K562 (cell line): ENCODE measurements around the gene RABGAP1L. TPM values are rescaled to one million over a fixed set of nuclear protein-coding genes. Genes with fewer than 3 reads are reported as not detected.
A peak's percentile ranks its signal among the peaks of the same experiment; 100 is the strongest.

Experiments
- CBFA2T3 ChIP-seq: fragments of 450-650 bp; IDR thresholded peaks from 2 replicates; pipeline ENCODE4 v1.6.1; 2017
- CREB3L1 ChIP-seq: fragments of 450-650 bp; IDR thresholded peaks from 2 replicates; pipeline ENCODE4 v1.6.1; 2014; ENCODE audit warnings: low read depth, mild to moderate bottlenecking, moderate library complexity, borderline replicate concordance
- CTBP1 ChIP-seq: fragments of 450-650 bp; IDR thresholded peaks from 2 replicates; pipeline ENCODE4 v1.6.1; 2016; ENCODE audit warnings: borderline replicate concordance
- DPF2 ChIP-seq: fragments of 450-650 bp; IDR thresholded peaks from 2 replicates; pipeline ENCODE4 v1.6.1; 2016
- HNRNPLL ChIP-seq: fragments of 200-400 bp; formaldehyde crosslinking; IDR thresholded peaks from 2 replicates; pipeline ENCODE4 v1.6.1; 2017; ENCODE audit warnings: low read length, low read depth, mild to moderate bottlenecking; ENCODE audit not compliant: poor library complexity, severe bottlenecking
- IRF1 ChIP-seq: sonication (generic); formaldehyde crosslinking; IDR thresholded peaks from 2 replicates; pipeline ENCODE4 v1.8.0; 2022; ENCODE audit warnings: missing genetic modification reagents, mild to moderate bottlenecking, borderline replicate concordance
- KLF16 ChIP-seq: IDR thresholded peaks from 2 replicates; pipeline ENCODE4 v1.6.1; 2016; ENCODE audit warnings: antibody characterized with exemption
- MAFG ChIP-seq: fragments of 450-650 bp; conservative IDR thresholded peaks from 2 replicates; pipeline ENCODE4 v1.6.1; 2016; ENCODE audit warnings: missing genetic modification characterization, missing compliant biosample characterization
- MTA1 ChIP-seq: fragments of 450-650 bp; IDR thresholded peaks from 2 replicates; pipeline ENCODE4 v1.6.1; 2017; ENCODE audit warnings: borderline replicate concordance
- MXI1 ChIP-seq: IDR thresholded peaks from 2 replicates; pipeline ENCODE4 v1.6.1; 2011; ENCODE audit warnings: low read depth, mild to moderate bottlenecking, improper control_type of control experiment, low read length
- MYNN ChIP-seq, 2 experiments: sonication (generic); formaldehyde crosslinking in 1 of 2; IDR thresholded peaks; 2 replicates each; pipeline versions ENCODE4 v1.5.0 to v1.6.1; 2016 to 2020; ENCODE audit warnings: antibody characterized with exemption in 1 of 2, missing genetic modification reagents in 1 of 2
- NFE2 ChIP-seq: IDR thresholded peaks from 2 replicates; pipeline ENCODE4 v1.6.1; 2014; ENCODE audit warnings: antibody characterized with exemption, low read depth
- RCOR1 ChIP-seq, 2 experiments: IDR thresholded peaks; 2 replicates each; pipeline ENCODE4 v1.6.1; 2012; ENCODE audit warnings: low read depth in 2 of 2, low read length in 2 of 2, borderline replicate concordance in 1 of 2, improper control_type of control experiment in 1 of 2
- SOX6 ChIP-seq: fragments of 450-650 bp; IDR thresholded peaks from 2 replicates; pipeline ENCODE4 v1.6.1; 2014; ENCODE audit warnings: mild to moderate bottlenecking
- TCF3 ChIP-seq: sonication (generic); formaldehyde crosslinking; IDR thresholded peaks from 2 replicates; pipeline ENCODE4 v1.4.0; 2020; ENCODE audit warnings: mild to moderate bottlenecking, missing genetic modification reagents
- ZBTB11 ChIP-seq, 3 experiments: fragments of 200-800 bp in 1 of 3; fragments of 250-450 bp in 1 of 3; fragments of 450-650 bp in 1 of 3; sonication (Bioruptor Pico) in 1 of 3; sonication (Bioruptor generic) in 1 of 3; formaldehyde crosslinking in 1 of 3; IDR thresholded peaks; 2 replicates each; pipeline versions ENCODE4 v1.6.1 to v1.8.0; 2016 to 2022; ENCODE audit warnings: mild to moderate bottlenecking in 2 of 3, missing genetic modification characterization in 2 of 3, missing compliant biosample characterization in 1 of 3, moderate library complexity in 1 of 3
- ZBTB7A ChIP-seq: IDR thresholded peaks from 2 replicates; pipeline ENCODE4 v1.6.1; 2011; ENCODE audit warnings: low read depth, mild to moderate bottlenecking, low read length, moderate library complexity, borderline replicate concordance; ENCODE audit not compliant: control insufficient read depth
- ZNF174 ChIP-seq: fragments of 250-450 bp; sonication (Bioruptor Pico); IDR thresholded peaks from 2 replicates; pipeline ENCODE4 v1.4.0; 2020; ENCODE audit warnings: mild to moderate bottlenecking
- ZNF592 ChIP-seq: fragments of 450-650 bp; IDR thresholded peaks from 2 replicates; pipeline ENCODE4 v1.6.1; 2017; ENCODE audit warnings: antibody characterized with exemption, mild to moderate bottlenecking
- polyA plus RNA-seq, 8 experiments: library from polyadenylated mRNA; depleted of rRNA in 4 of 8; stranded (reverse) in 5 of 8; unstranded in 3 of 8; fragments of >200 nt; fragmentation: Nextera tagmentation in 2 of 8; fragmentation: Illumina TruSeq in 1 of 8; extraction: Ambion mirVana in 2 of 8; extraction: Trizol in 1 of 8; gene quantifications; 2 replicates each; pipeline versions ENCODE4 v1.2.1 to v1.2.3, GENCODE V29; 2011 to 2014; ENCODE audit warnings: inconsistent platforms in 1 of 8, missing spikeins in 1 of 8
- total RNA-seq, 7 experiments: library from RNA; depleted of rRNA in 6 of 7; stranded (reverse); fragments of >200 nt in 6 of 7; fragmentation: Illumina TruSeq in 2 of 7; extraction: Trizol in 2 of 7; gene quantifications; 2 replicates each; pipeline versions ENCODE4 v1.2.1 to v1.2.3, GENCODE V29; 2011 to 2021; ENCODE audit warnings: low replicate concordance in 1 of 7

The RABGAP1L gene
- total and polyA plus RNA-seq, 9 of the 15 experiments (the other 6 are each of a cell fraction or from before 2014, with no cell fraction given): 16.5 to 44.9 (median 26.7) TPM

- TF ChIP-seq HNRNPLL: no peak
- peak; percentile 38 for TF ChIP-seq CBFA2T3
- no peak for TF ChIP-seq MXI1
- TF ChIP-seq RCOR1 (IDR thresholded peaks at IDR 0.05; ENCODE audit: borderline replicate concordance in 1 of 2, low read depth in 2 of 2, low read length in 2 of 2): no peak
- no peak for TF ChIP-seq ZBTB7A
- TF ChIP-seq CREB3L1: no peak
- peak; percentile 40; the same call in 1 of the 2 replicates for TF ChIP-seq DPF2
- peak; percentile 70 for TF ChIP-seq NFE2
- no peak for TF ChIP-seq ZBTB11 (CRISPR knock-in tag; IDR thresholded peaks at IDR 0.05)
- no peak for TF ChIP-seq ZNF592
- TF ChIP-seq CTBP1: peak; percentile 12; the same call in 1 of the 2 replicates
- no peak for TF ChIP-seq MYNN (IDR thresholded peaks at IDR 0.05)
- TF ChIP-seq MYNN (CRISPR knock-in tag; IDR thresholded peaks at IDR 0.05): no peak
- no peak for TF ChIP-seq KLF16
- no peak for TF ChIP-seq IRF1
- peak; percentile 99 for TF ChIP-seq MAFG (tag)
- peak; percentile 68 for TF ChIP-seq SOX6
- TF ChIP-seq ZNF174 (CRISPR knock-in tag): no peak
- no peak for TF ChIP-seq MTA1
- 0 out of 2 replicates have a peak, but pooled peaks have one; percentile 13 for TF ChIP-seq TCF3 (CRISPR knock-in tag)
Observed at GRCh38 chr1:174428033-174428432, 268.7 kb downstream of the RABGAP1L start (continued).
